GM12878 (cell line): ENCODE data around the gene C6orf120. TPM values are rescaled to one million over a fixed set of nuclear protein-coding genes. Genes with fewer than 3 reads are reported as not detected.

Experiments
- ATAC-seq: fragments of 200-7000 bp; cut with Tn5 transposase; 3 replicates; pipeline ENCODE4 v1.9.1; 2020; ENCODE audit warnings: mild to moderate bottlenecking, moderate library complexity
- BruUV-seq: library from RNA; stranded (reverse); fragments of 400-500 nt; replicated peaks from 2 replicates; lab custom pipeline; 2021; lab: Mats Ljungman, UMichigan
- CTCF ChIA-PET: fragments of 300-600 bp; sonication (Branson Sonifier 250); formaldehyde crosslinking; extraction: SDS; loops from one replicate; lab custom pipeline; 2021; ENCODE audit warnings: inconsistent platforms; lab: Yijun Ruan, JAX
- POLR2A ChIA-PET: fragments of 350-600 bp; formaldehyde crosslinking; extraction: SDS; loops from one replicate; lab custom pipeline; 2021; ENCODE audit warnings: inconsistent platforms; lab: Charles Lee
- RAD21 ChIA-PET: fragments of 300-600 bp; sonication (Branson Sonifier 250); formaldehyde crosslinking; loops from one replicate; lab custom pipeline; 2023; ENCODE audit warnings: antibody characterized with exemption; ENCODE audit not compliant: unreplicated experiment; lab: Charles Lee
- SMC1A ChIA-PET: fragments of 300-600 bp; sonication (Branson Sonifier 250); formaldehyde crosslinking; loops from one replicate; lab custom pipeline; 2023; ENCODE audit not compliant: unreplicated experiment, uncharacterized antibody; lab: Charles Lee
- DNase-seq: peaks from one replicate; pipeline ENCODE4 v3.0.0-alpha.2; 2011; ENCODE audit warnings: low read depth, low spot score
- FAIRE-seq: peaks from 3 replicates; lab custom pipeline; 2011; peaks lifted over from hg19 to GRCh38; lab: Jason Lieb, UNC
- H2AFZ ChIP-seq: 2 replicates; pipeline ENCODE4 v1.6.0; 2011; ENCODE audit warnings: low read depth, low read length, control low read depth; ENCODE audit not compliant: control insufficient read depth
- H3K27ac ChIP-seq: 2 replicates; pipeline ENCODE4 v1.5.1; 2011; ENCODE audit warnings: control low read depth; ENCODE audit not compliant: control insufficient read depth, insufficient read depth
- H3K27me3 ChIP-seq, 2 experiments: replicated peaks in 1 of 2; 2 replicates each; pipeline versions ENCODE4 v1.6.0 to v1.6.1; 2011; ENCODE audit warnings: low read length in 1 of 2; ENCODE audit not compliant: control insufficient read depth in 2 of 2, insufficient read depth in 2 of 2
- H3K36me3 ChIP-seq, 2 experiments: 2 replicates each; pipeline ENCODE4 v1.5.1; 2011; ENCODE audit warnings: low read length in 1 of 2; ENCODE audit not compliant: control insufficient read depth in 2 of 2, insufficient read depth in 2 of 2
- H3K4me1 ChIP-seq: 2 replicates; pipeline ENCODE4 v1.6.1; 2011; ENCODE audit warnings: mild to moderate bottlenecking, low read length, moderate library complexity, mixed read lengths; ENCODE audit not compliant: control insufficient read depth, insufficient read depth
- H3K4me2 ChIP-seq: 2 replicates; pipeline ENCODE4 v1.6.0; 2011; ENCODE audit warnings: control low read depth; ENCODE audit not compliant: control insufficient read depth, insufficient read depth
- H3K4me3 ChIP-seq: fragments of 200-600 bp; sonication (generic); 2 replicates; pipeline ENCODE4 v1.5.1; 2016
- H3K79me2 ChIP-seq: 2 replicates; pipeline ENCODE4 v1.6.0; 2011; ENCODE audit warnings: low read length; ENCODE audit not compliant: control insufficient read depth, insufficient read depth
- H3K9ac ChIP-seq: 2 replicates; pipeline ENCODE4 v1.8.0; 2011; ENCODE audit warnings: low read length, control low read depth, mixed read lengths; ENCODE audit not compliant: control insufficient read depth, insufficient read depth
- H3K9me3 ChIP-seq: replicated peaks from 3 replicates; pipeline ENCODE4 v1.5.1; 2011; ENCODE audit warnings: mild to moderate bottlenecking, low read length; ENCODE audit not compliant: control insufficient read depth, insufficient read depth
- H4K20me1 ChIP-seq: 2 replicates; pipeline ENCODE4 v1.6.0; 2011; ENCODE audit not compliant: control insufficient read depth, insufficient read depth
- ATF2 ChIP-seq: IDR thresholded peaks from 2 replicates; pipeline ENCODE4 v1.6.1; 2012; ENCODE audit warnings: low read length, inconsistent platforms
- BACH1 ChIP-seq: fragments of 450-650 bp; IDR thresholded peaks from 2 replicates; pipeline ENCODE4 v1.6.1; 2017; ENCODE audit warnings: mild to moderate bottlenecking, borderline replicate concordance
- BCLAF1 ChIP-seq: fragments of 450-650 bp; IDR thresholded peaks from 2 replicates; pipeline ENCODE4 v1.6.1; 2017; ENCODE audit warnings: antibody characterized with exemption, mild to moderate bottlenecking, moderate library complexity
- CBFB ChIP-seq: IDR thresholded peaks from 2 replicates; pipeline ENCODE4 v1.6.1; 2016; ENCODE audit warnings: antibody characterized with exemption, low read depth
- GABPA ChIP-seq: IDR thresholded peaks from 2 replicates; pipeline ENCODE4 v1.6.1; 2014; ENCODE audit warnings: antibody characterized with exemption, low read depth, mild to moderate bottlenecking, inconsistent platforms
- IRF4 ChIP-seq: IDR thresholded peaks from 2 replicates; pipeline ENCODE4 v1.6.1; 2011; ENCODE audit warnings: low read depth, low read length
- MEF2A ChIP-seq: IDR thresholded peaks from 2 replicates; pipeline ENCODE4 v1.6.1; 2011; ENCODE audit warnings: low read depth, mild to moderate bottlenecking, low read length, moderate library complexity; ENCODE audit not compliant: insufficient read depth
- MEF2B ChIP-seq: fragments of 450-650 bp; IDR thresholded peaks from 2 replicates; pipeline ENCODE4 v1.6.1; 2018; ENCODE audit warnings: mild to moderate bottlenecking, moderate library complexity; ENCODE audit not compliant: partially characterized antibody, poor library complexity, severe bottlenecking
- SPI1 ChIP-seq: IDR thresholded peaks from 2 replicates; pipeline ENCODE4 v1.6.1; 2011; ENCODE audit warnings: low read depth, mild to moderate bottlenecking, low read length, moderate library complexity, borderline replicate concordance; ENCODE audit not compliant: insufficient read depth
- TCF3 ChIP-seq: IDR thresholded peaks from 2 replicates; pipeline ENCODE4 v1.6.1; 2012; ENCODE audit warnings: low read depth, mild to moderate bottlenecking, low read length, borderline replicate concordance; ENCODE audit not compliant: insufficient read depth
- ZBTB4 ChIP-seq: fragments of 450-650 bp; formaldehyde crosslinking; IDR thresholded peaks from 2 replicates; pipeline ENCODE4 v1.4.0; 2022; ENCODE audit warnings: mild to moderate bottlenecking, moderate library complexity
- WGBS: methylation state at CpG from one replicate; pipeline ENCODE4 v1.1.6; 2016; ENCODE audit warnings: low lambda C conversion rate; ENCODE audit not compliant: insufficient replicate concordance, insufficient coverage; ENCODE audit errors: missing lambda C conversion rate; 5-methylcytosine and 5-hydroxymethylcytosine counted together
- in situ Hi-C: fragments of 300-500 bp; cut with MboI; formaldehyde crosslinking; loops from 9 replicates; pipeline ENCODE4 v1.14.3; 2018; ENCODE audit warnings: mixed read lengths
- intact Hi-C: fragments of 100-400 bp; cut with micrococcal nuclease; formaldehyde crosslinking; loops from one replicate; pipeline ENCODE4 v1.14.2; 2022; ENCODE audit not compliant: unreplicated experiment
- polyA plus RNA-seq, 11 experiments: library from polyadenylated mRNA; depleted of rRNA in 4 of 11; unstranded in 6 of 11; stranded (reverse) in 5 of 11; fragments of >200 nt; fragmentation: Nextera tagmentation in 4 of 11; fragmentation: Illumina TruSeq in 1 of 11; extraction: Ambion mirVana in 4 of 11; extraction: Trizol in 1 of 11; gene quantifications; 1 replicate in 1 of 11; 2 replicates in 10 of 11; pipeline versions ENCODE4 v1.2.1 to v1.2.3, GENCODE V29; 2011 to 2016; ENCODE audit warnings: inconsistent platforms in 2 of 11, missing spikeins in 2 of 11, low read depth in 1 of 11
- total RNA-seq, 4 experiments: library from RNA; depleted of rRNA in 3 of 4; stranded (reverse); fragments of >200 nt in 3 of 4; fragmentation: Illumina TruSeq in 1 of 4; extraction: Trizol in 1 of 4; gene quantifications; 2 replicates each; pipeline versions ENCODE4 v1.2.1 to v1.2.3, GENCODE V29; 2013 to 2021

The C6orf120 gene
- total and polyA plus RNA-seq, 10 of the 15 experiments (the other 5 are each of a cell fraction or from before 2014, with no cell fraction given) = 3.6 to 23.9 (median 18.2) TPM

GRCh38 chr6:169656546-169657283 lies 45.2 kb upstream of the C6orf120 start (continued):
- TF ChIP-seq ATF2 = no peak
- TF ChIP-seq GABPA = no peak
- TF ChIP-seq BCLAF1 = no peak
- TF ChIP-seq, all 136 proteins: peak for 0

- H3K27me3 ChIP-seq = no peaks in the 10 kb centered on the region
- ChIA-PET CTCF (no interaction called here), SMC1A (no interaction called here), POLR2A (no interaction called here), RAD21 (no interaction called here)
- H3K9ac ChIP-seq = no peak overlapping the region
- intact Hi-C loops = no loop called here
- H4K20me1 ChIP-seq = no peaks in the 10 kb centered on the region
- H3K9me3 ChIP-seq = no peaks in the 10 kb centered on the region
- H3K4me1 ChIP-seq = no peaks in the 10 kb centered on the region
- H3K27ac ChIP-seq = no peak overlapping the region
- no peaks in the 10 kb centered on the region; a peak in 2 of 4 replicates for H3K36me3 ChIP-seq
- DNase-seq = no peak
- no peak overlapping the region for H3K4me3 ChIP-seq
- 99% methylated on average over 8 of the region's 13 CpGs for WGBS
- H3K79me2 ChIP-seq = no peaks in the 10 kb centered on the region
- in situ Hi-C loops = no loop called here
- BruUV-seq = no TSS peak
- no peak overlapping the region for H2AFZ ChIP-seq
- no peak for FAIRE-seq
- no peak overlapping the region for H3K4me2 ChIP-seq
- ATAC-seq = no peak
- no peak for TF ChIP-seq MEF2A
- no peak for TF ChIP-seq MEF2B
- TF ChIP-seq ATF2 = no peak
- TF ChIP-seq SPI1 = no peak
- TF ChIP-seq ZBTB4 (CRISPR knock-in tag) = no peak
- no peak for TF ChIP-seq BACH1
- no peak for TF ChIP-seq CBFB
- TF ChIP-seq IRF4 = no peak
- TF ChIP-seq TCF3 = no peak
These were observed 44.7 kb upstream of the C6orf120 start for GRCh38 chr6:169657284-169657610.
